Activated CD8-positive, alpha-beta memory T cell treated with anti-CD3 and anti-CD28 coated beads, Interleukin-2, amount 50 U/mL, for 48 hours (primary cell): ENCODE data around the gene RASD2.

Experiments
- DNase-seq: peaks from one replicate; pipeline ENCODE4 v3.0.0-alpha.2; 2020

The RASD2 gene

DNA sequence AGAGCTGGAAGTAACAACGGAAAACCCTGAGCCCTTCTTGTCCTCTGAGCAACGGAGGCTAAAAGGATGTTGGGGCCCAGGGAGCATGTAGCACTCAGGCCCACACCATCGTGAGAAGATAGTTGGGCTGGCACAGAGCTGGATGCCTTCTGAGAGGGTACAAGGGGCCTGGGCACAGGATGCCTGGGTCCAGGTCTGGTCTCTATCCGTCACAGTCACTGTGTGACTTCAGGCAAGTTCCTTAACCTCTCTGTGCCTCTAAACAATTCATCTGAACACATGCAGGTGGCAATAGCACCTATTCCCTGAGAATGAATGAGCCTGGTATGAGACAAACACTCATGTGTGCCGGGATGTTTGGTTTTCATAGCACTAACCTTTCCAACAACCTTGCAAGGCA lies 47.3 kb downstream of the RASD2 start:
- no peak for DNase-seq

DNA sequence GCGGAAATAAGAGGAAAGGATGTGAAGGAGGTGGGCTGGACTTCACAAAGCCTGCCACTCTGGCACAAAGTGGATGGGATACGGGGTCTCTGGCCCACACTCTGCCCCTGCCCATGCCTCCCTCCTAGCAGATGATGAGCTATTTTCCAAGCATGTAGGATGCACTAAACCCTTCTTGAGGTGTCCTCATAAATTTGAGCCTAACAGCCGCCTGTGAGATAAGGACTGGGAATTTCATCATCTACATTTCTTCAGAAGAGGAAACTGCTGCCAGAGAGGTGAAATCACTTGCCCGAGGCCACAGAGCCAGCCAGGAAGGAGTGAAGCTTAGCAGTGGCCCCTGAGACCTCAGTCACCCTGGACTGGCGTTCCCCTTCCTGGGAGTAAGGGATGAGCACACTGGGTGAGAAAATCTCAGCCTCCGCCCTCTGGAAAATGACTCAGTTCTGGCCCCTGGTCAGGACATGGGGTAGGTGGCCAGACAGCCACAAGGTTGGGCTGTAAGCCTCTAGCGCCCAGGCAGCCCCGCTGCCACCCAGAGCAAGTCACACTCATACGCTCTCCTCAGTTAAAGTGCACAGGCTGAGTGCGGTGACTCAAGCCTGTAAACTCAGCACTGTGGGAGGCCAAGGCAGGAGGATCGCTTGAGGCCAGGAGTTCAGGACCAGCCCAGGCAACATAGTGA lies 48.6 kb downstream of the RASD2 start:
- no peak for DNase-seq

DNA sequence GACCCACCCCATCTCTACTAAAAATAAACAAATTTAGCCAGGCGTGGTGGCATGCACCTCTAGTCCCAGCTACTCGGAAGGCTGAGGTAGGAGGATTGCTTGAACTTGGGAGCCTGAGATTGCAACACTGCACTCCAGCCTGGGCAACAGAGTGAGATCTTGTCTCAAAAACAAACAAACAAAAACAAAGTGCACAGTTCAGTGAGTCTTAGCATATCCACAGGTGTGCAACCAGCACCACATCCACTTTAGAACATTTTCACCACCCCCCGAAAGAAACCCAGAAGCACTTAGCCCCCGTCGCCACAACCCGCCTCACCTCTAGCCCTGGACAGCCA lies 49.1 kb downstream of the RASD2 start:
- no peak for DNase-seq

GRCh38 chr22:35590634-35591295 lies 50.1 kb downstream of the RASD2 start:
- no peak for DNase-seq

GRCh38 chr22:35591714-35592417 lies 51.2 kb downstream of the RASD2 start:
- DNase-seq = no peak

GRCh38 chr22:35592418-35592967 lies 51.9 kb downstream of the RASD2 start:
- no peak for DNase-seq

GRCh38 chr22:35593071-35593890 lies 52.6 kb downstream of the RASD2 start:
- no peak for DNase-seq

GRCh38 chr22:35593891-35594470 lies 53.4 kb downstream of the RASD2 start:
- DNase-seq = no peak

- DNase-seq = no peak
Measured at GRCh38 chr22:35594686-35595085, 54.1 kb downstream of the RASD2 start.

DNA sequence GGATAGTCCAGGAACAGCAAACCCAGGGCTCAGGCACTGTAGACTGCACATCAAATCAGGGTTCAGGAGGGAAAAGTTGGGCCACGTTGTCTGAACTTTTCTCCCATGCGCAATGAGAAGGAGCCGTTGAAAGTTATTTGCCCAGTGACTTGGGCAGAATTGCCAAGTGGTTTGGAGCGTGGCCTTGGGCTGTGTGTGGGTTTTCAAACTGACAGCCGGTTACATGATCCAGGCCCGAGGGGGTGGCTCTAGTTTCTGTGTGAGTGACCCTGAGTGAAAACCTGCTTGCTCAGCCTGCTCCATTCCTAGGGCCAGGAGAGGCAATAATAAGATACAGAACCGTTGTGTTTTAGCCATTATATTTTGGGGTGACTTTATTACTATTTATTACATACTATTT lies 56.2 kb downstream of the RASD2 start:
- DNase-seq = no peak

DNA sequence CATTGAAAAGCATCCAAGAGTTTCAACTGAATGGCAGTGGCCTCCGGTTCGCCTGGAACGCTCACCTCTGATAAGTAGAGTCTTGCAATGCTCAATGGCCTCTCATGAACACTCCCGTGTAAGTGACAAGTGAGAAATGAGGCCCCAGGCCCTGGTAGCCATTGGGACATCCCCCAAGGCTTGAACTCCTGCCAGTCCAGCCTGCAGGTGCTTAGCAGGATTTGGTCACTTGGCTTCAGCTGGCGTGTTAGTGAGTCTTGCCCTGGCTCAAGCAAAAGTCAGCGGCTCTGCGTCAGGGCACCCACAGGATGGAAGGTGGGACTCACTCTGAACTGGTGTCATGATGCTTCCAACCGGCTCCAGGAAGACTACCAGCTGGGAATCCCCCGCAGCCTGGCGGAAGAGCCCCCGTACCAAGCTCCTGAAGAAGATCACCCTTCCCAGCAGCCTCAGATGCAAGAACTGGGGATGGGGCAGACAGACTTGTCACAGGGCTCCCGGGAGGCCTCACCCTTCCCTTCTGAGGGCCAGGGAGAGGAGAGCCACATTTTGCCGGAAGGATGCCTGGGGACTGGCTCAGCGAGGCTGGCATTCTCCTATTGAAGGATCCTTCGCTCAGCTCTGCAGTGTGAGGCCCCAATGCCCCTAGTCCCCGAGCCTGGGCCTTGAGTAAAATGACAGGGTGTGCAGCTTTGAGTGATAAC lies 57.2 kb downstream of the RASD2 start:
- no peak for DNase-seq

GRCh38 chr22:35598396-35598710 lies 57.7 kb downstream of the RASD2 start:
- no peak for DNase-seq

GRCh38 chr22:35599364-35599763 lies 58.7 kb downstream of the RASD2 start:
- DNase-seq = no peak

- no peak for DNase-seq
Measured at GRCh38 chr22:35600476-35600875, 59.8 kb downstream of the RASD2 start.

DNA sequence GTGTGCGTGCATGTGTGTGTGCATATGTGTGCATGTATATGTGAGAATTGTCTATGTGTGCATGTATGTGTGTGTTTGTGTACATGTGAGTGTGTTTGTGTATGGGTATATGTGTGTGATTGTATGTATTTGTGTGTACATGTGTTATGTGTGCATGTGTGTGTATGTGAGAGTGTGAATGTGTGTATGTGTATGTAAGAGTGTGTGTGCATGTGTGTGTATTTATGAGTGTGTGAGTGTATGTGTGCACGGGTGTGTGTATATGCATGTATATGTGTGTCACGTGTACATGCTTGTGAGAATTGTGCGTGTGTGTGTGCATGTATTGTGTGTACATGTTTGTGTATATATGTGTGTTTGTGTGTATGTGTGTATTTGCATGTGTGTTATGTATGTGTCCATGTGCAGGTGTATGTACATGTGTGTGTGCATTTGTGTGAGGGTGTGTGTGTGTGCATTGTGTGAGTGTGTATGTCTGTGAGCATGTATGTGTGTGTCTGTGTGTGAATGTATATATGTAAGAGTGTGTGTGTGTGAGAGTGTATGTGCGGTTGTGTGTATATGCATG lies 60.5 kb downstream of the RASD2 start:
- DNase-seq = no peak

- DNase-seq = no peak
Measured at GRCh38 chr22:35601743-35602615, 61.3 kb downstream of the RASD2 start.
